ACC112 (cell line): ENCODE data around the gene KIF5A.
"Not testable (repeated sequence)": the region's sequence is repeated elsewhere in the genome, so short reads cannot be mapped to it uniquely, and the experiment has no call there.

Experiments
- H2AFZ ChIP-seq: fragments of 200-600 bp; sonication (generic); one replicate; pipeline ENCODE4 v1.6.0; 2017; ENCODE audit warnings: antibody characterized with exemption, low read length; ENCODE audit not compliant: unreplicated experiment
- H3K27ac ChIP-seq: fragments of 200-600 bp; sonication (generic); 2 replicates; pipeline ENCODE4 v1.5.1; 2014; ENCODE audit warnings: low read depth, mild to moderate bottlenecking, antibody characterized with exemption, low read length, moderate library complexity
- H3K27me3 ChIP-seq: fragments of 200-600 bp; sonication (generic); 2 replicates; pipeline ENCODE4 v1.6.1; 2014; ENCODE audit warnings: mild to moderate bottlenecking, antibody characterized with exemption, low read length, moderate library complexity, mixed read lengths; ENCODE audit not compliant: insufficient read depth
- H3K36me3 ChIP-seq: fragments of 200-600 bp; sonication (generic); 2 replicates; pipeline ENCODE4 v1.6.1; 2016; ENCODE audit warnings: mild to moderate bottlenecking, antibody characterized with exemption, low read length, moderate library complexity, mixed read lengths; ENCODE audit not compliant: insufficient read depth
- H3K4me1 ChIP-seq: fragments of 200-600 bp; sonication (generic); one replicate; pipeline ENCODE4 v1.6.1; 2016; ENCODE audit warnings: low read length, mixed read lengths; ENCODE audit not compliant: insufficient read depth, unreplicated experiment, control insufficient read depth
- H3K4me3 ChIP-seq: fragments of 200-600 bp; sonication (generic); 2 replicates; pipeline ENCODE4 v1.5.1; 2014; ENCODE audit warnings: mild to moderate bottlenecking, low read depth, low read length
- H3K79me2 ChIP-seq: fragments of 200-600 bp; sonication (generic); one replicate; pipeline ENCODE4 v1.6.0; 2016; ENCODE audit warnings: low read length; ENCODE audit not compliant: control insufficient read depth, unreplicated experiment, insufficient read depth

KIF5A gene

GRCh38 chr12:57514246-57514645 lies 35.6 kb upstream of the KIF5A start:
- not testable (repeated sequence) for H3K27me3 ChIP-seq, H3K27ac ChIP-seq, H2AFZ ChIP-seq, H3K4me3 ChIP-seq
- Histone ChIP-seq H3K4me1 (peaks cover 20% of the 10 kb centered on the region), H3K36me3 (peaks cover 21% of the 10 kb centered on the region), H3K79me2 (peaks cover 20% of the 10 kb centered on the region)

GRCh38 chr12:57514720-57515407 lies 35.0 kb upstream of the KIF5A start:
- no peak overlapping the region for H2AFZ ChIP-seq

DNA sequence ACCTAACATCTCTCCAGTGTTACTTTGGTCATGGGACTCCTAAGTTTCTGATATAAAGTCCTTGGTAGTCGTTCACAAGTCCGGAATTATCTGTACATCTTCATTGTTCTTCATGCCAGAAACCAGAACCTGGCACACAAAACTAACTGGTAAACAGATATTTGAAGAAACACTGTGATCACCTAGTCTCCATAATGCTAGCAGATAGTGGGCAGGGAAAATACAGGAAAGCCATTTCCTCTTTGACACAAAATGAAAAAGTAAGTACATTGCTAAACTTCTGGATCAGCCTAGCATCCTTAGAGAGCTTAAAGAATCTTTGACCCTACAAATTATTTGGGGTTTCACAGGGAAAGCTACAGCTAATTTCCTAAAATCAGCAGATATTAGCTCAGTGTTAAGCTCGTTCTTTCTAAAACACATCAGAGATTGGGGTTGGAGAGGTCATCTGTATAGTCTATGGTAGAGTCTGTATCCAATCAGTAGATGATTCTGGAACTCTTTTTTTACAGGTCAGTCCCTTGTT lies 34.4 kb upstream of the KIF5A start:
- H3K27ac ChIP-seq = peak overlapping the region; percentile 22; the same call in 1 of the 2 replicates
- H3K4me3 ChIP-seq = no peak overlapping the region
- peaks cover 21% of the 10 kb centered on the region for H3K4me1 ChIP-seq
- no peaks in the 10 kb centered on the region for H3K27me3 ChIP-seq
- no peak overlapping the region for H2AFZ ChIP-seq
- peaks cover 30% of the 10 kb centered on the region for H3K79me2 ChIP-seq
- H3K36me3 ChIP-seq = peaks cover 23% of the 10 kb centered on the region

More at GRCh38 chr12:57514720-57515407, 35.0 kb upstream of the KIF5A start:
- H3K36me3 ChIP-seq = peaks cover 23% of the 10 kb centered on the region
- peaks cover 21% of the 10 kb centered on the region for H3K4me1 ChIP-seq
- H3K27ac ChIP-seq = 0 out of 2 replicates have a peak overlapping the region, but pooled peaks have one; percentile 22
- no peaks in the 10 kb centered on the region for H3K27me3 ChIP-seq
- peaks cover 26% of the 10 kb centered on the region for H3K79me2 ChIP-seq
- H3K4me3 ChIP-seq = no peak overlapping the region

GRCh38 chr12:57515934-57516541 lies 33.8 kb upstream of the KIF5A start:
- Histone ChIP-seq H3K27ac (peak overlapping the region; percentile 22; the same call in 1 of the 2 replicates), H3K27me3 (no peaks in the 10 kb centered on the region)

GRCh38 chr12:57516617-57517153 lies 33.2 kb upstream of the KIF5A start:
- Histone ChIP-seq H3K4me3 (no peak overlapping the region; the same call in 1 of the 2 replicates), H3K27me3 (no peaks in the 10 kb centered on the region), H3K79me2 (peaks cover 30% of the 10 kb centered on the region), H3K27ac (no peak overlapping the region), H3K36me3 (peaks cover 22% of the 10 kb centered on the region), H3K4me1 (peaks cover 30% of the 10 kb centered on the region), H2AFZ (no peak overlapping the region)

More at GRCh38 chr12:57515934-57516541, 33.8 kb upstream of the KIF5A start:
- H3K36me3 ChIP-seq = peaks cover 23% of the 10 kb centered on the region
- no peak overlapping the region for H3K4me3 ChIP-seq
- peaks cover 30% of the 10 kb centered on the region for H3K79me2 ChIP-seq
- peaks cover 24% of the 10 kb centered on the region for H3K4me1 ChIP-seq
- no peak overlapping the region for H2AFZ ChIP-seq

DNA sequence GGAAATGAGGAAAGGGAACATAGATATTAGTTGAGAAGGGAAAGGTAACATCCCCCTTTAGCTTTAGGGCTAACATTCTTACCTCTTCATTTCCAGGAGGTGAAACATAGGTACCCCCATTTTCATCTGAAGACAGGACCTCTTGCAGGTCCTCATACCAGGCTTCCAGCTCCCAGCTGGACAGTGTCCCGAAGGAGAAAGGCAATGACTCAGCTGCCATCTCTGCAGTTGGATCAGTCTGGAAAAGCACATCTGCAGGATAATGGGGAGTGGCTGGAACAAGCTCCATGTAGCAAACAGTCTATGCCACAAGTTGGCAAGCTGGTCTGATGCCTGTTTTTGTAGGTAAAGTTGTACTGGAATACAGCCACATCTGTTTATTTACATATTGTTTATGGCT lies 32.7 kb upstream of the KIF5A start:
- Histone ChIP-seq H3K27me3 (no peaks in the 10 kb centered on the region), H3K79me2 (peaks cover 30% of the 10 kb centered on the region), H2AFZ (no peak overlapping the region), H3K4me3 (peak overlapping the region; percentile 93), H3K36me3 (peaks cover 17% of the 10 kb centered on the region), H3K4me1 (peaks cover 36% of the 10 kb centered on the region), H3K27ac (no peak overlapping the region)

- peak overlapping the region; percentile 27 for H3K27ac ChIP-seq
- H2AFZ ChIP-seq, H3K27me3 ChIP-seq: not testable (repeated sequence)
- H3K4me3 ChIP-seq = peak overlapping the region; percentile 93
- H3K36me3 ChIP-seq = peaks cover 16% of the 10 kb centered on the region
- H3K4me1 ChIP-seq = peaks cover 37% of the 10 kb centered on the region
- peaks cover 30% of the 10 kb centered on the region for H3K79me2 ChIP-seq
These were observed 32.1 kb upstream of the KIF5A start for GRCh38 chr12:57517718-57518117.

DNA sequence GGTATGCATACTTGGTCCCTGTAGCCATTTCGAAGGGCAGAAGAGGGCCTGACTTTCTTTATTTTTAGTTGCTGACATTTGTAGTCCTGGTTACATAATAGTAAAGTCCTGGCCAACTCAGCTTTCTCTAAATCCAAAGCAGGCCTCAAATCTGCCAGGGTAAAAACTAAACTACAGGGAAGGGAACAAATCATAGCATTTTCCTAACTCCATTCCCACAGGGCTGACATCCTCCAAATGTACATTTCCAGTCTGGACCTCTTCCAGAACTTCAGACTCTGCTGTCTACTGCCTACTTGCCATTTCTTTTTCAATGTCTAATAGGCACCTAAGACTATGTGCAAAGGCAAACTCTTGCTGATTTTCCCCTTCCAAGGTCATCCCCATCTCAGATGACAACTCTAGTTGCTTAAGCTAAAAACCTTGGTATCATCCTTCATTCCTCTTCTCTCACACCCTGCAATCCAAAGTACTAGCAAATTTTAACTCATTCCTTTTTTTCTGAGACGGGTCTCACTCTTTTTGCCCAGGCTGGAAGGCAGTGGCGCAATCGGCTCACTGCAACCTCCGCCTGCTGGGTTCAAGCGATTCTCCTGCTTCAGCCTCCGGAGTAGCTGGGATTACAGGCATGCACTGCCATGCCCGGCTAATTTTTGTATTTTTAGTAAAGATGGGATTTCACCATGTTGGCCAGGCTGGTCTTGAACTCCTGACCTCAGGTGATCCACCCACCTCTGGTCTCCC lies 31.5 kb upstream of the KIF5A start:
- peak overlapping the region; percentile 27 for H3K27ac ChIP-seq
- peaks cover 31% of the 10 kb centered on the region for H3K79me2 ChIP-seq
- no peaks in the 10 kb centered on the region for H3K27me3 ChIP-seq
- no peak overlapping the region for H2AFZ ChIP-seq
- H3K4me1 ChIP-seq = peaks cover 37% of the 10 kb centered on the region
- peak overlapping the region; percentile 93 for H3K4me3 ChIP-seq
- peaks cover 16% of the 10 kb centered on the region for H3K36me3 ChIP-seq

DNA sequence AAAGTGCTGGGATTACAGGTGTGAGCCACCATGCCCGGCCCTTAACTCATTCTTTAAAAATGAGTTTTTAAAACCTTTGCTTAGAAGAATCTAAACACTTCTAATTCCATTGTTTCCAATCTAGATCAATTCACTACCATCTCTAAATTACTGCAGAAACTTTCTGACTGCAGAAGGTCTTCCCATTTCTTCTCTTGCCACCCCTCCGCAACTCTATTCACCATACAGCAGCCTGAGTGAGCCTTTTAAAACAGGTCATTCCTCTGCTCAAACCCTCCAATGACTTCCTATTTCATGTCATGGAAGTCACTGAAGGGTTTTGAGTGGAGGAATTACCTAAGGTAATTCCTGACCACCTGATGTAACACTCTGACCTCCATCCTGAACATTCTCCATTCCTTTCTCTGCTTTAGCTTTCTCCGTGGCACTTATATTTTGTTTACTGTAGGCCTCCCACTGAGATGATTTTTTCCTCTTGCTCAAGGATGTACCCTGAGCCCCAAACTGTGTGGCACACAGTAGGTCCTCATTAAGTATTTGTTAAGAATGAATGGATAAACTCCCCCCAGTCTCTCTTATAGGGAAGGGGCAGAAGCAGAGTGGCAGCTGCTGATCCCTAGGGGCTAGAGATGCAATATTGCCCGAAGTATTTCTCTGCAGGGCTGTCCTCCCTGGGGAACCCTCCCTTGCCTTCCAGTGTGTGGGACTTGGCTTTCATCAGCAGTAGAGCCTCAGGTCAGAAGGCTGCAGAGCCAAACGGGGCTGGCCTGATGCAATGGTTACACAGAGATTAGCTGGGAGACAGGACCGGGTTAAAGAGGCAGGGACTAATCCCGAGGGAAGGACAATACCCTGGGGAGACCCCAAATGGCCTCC lies 30.7 kb upstream of the KIF5A start:
- peaks cover 16% of the 10 kb centered on the region for H3K36me3 ChIP-seq
- peaks cover 44% of the 10 kb centered on the region for H3K4me1 ChIP-seq
- H3K27ac ChIP-seq = peak overlapping the region; percentile 92
- peak overlapping the region; percentile 93 for H3K4me3 ChIP-seq
- H3K27me3 ChIP-seq = no peaks in the 10 kb centered on the region
- H2AFZ ChIP-seq = no peak overlapping the region
- peaks cover 39% of the 10 kb centered on the region for H3K79me2 ChIP-seq

GRCh38 chr12:57519796-57520052 lies 30.1 kb upstream of the KIF5A start:
- Histone ChIP-seq H3K79me2 (peaks cover 45% of the 10 kb centered on the region), H3K27me3 (no peaks in the 10 kb centered on the region), H3K36me3 (peaks cover 16% of the 10 kb centered on the region), H3K4me3 (peak overlapping the region; percentile 93), H3K27ac (peak overlapping the region; percentile 92), H3K4me1 (peaks cover 50% of the 10 kb centered on the region), H2AFZ (no peak overlapping the region)
